Lung (tissue), 12 donors: ENCODE measurements around the gene WNK2. TPM values are rescaled to one million over a fixed set of nuclear protein-coding genes. Genes with fewer than 3 reads are reported as not detected.
A peak's percentile ranks its signal among the peaks of the same experiment; 100 is the strongest.

Experiments used
- ATAC-seq: fragments of 200-7000 bp; cut with Tn5 transposase; one replicate; pipeline ENCODE4 v1.9.1; 2020; ENCODE audit warnings: moderate number of reproducible peaks; ENCODE audit not compliant: insufficient read depth, low FRiP score
- DNase-seq, 3 donors: peaks; one replicate each; pipeline ENCODE4 v3.0.0-alpha.2; 2013 to 2017
- H3K27ac ChIP-seq, 2 donors: one replicate each; pipeline ENCODE4 v1.5.1; 2013; ENCODE audit warnings: mild to moderate bottlenecking in 2 of 2, moderate library complexity in 2 of 2, control low read depth in 1 of 2, inconsistent platforms in 1 of 2, low read depth in 1 of 2, low read length in 1 of 2
- H3K27me3 ChIP-seq, 3 donors: one replicate each; pipeline ENCODE4 v1.5.1; 2013; ENCODE audit warnings: low read length in 2 of 3; ENCODE audit not compliant: control insufficient read depth in 3 of 3, insufficient read depth in 3 of 3
- H3K36me3 ChIP-seq, 4 donors: one replicate each; pipeline ENCODE4 v1.5.1; 2013; ENCODE audit warnings: low read length in 4 of 4, mild to moderate bottlenecking in 1 of 4, moderate library complexity in 1 of 4; ENCODE audit not compliant: control insufficient read depth in 4 of 4, insufficient read depth in 4 of 4
- H3K4me1 ChIP-seq, 5 donors: one replicate each; pipeline ENCODE4 v1.5.1; 2013; ENCODE audit warnings: low read length in 5 of 5, mild to moderate bottlenecking in 2 of 5, moderate library complexity in 1 of 5; ENCODE audit not compliant: control insufficient read depth in 5 of 5, insufficient read depth in 5 of 5
- H3K4me3 ChIP-seq: one replicate; pipeline ENCODE4 v1.5.1; 2013; ENCODE audit warnings: mild to moderate bottlenecking, control low read depth, moderate library complexity
- H3K9ac ChIP-seq, 2 donors: one replicate each; pipeline ENCODE4 v1.5.1; 2013; ENCODE audit warnings: low read length in 2 of 2, control low read depth in 1 of 2; ENCODE audit not compliant: insufficient read depth in 1 of 2
- H3K9me3 ChIP-seq, 4 donors: one replicate each; pipeline ENCODE4 v1.5.1; 2013; ENCODE audit warnings: low read length in 3 of 4, mild to moderate bottlenecking in 1 of 4, moderate library complexity in 1 of 4; ENCODE audit not compliant: control insufficient read depth in 4 of 4, insufficient read depth in 3 of 4
- CTCF ChIP-seq: IDR thresholded peaks from 2 replicates; pipeline ENCODE4 v1.5.1; 2012; ENCODE audit warnings: mild to moderate bottlenecking; ENCODE audit errors: control extremely low read depth, extremely low read depth
- WGBS, 2 donors: extraction: QIAGEN DNeasy Blood & Tissue Kit; methylation state at CpG; one replicate each; pipeline ENCODE4 v1.1.7; 2013; 5-methylcytosine and 5-hydroxymethylcytosine counted together
- polyA plus RNA-seq, 2 donors: library from polyadenylated mRNA; stranded (reverse); fragments of 200-250 nt; gene quantifications; one replicate each; pipeline ENCODE4 v1.2.1, GENCODE V29; 2013
- total RNA-seq, 2 donors: library from RNA; depleted of rRNA in 1 of 2; stranded (reverse); fragments of >200 nt in 1 of 2; gene quantifications; one replicate each; pipeline ENCODE4 v1.2.1, GENCODE V29; 2014 to 2021
- donor health status: control.
- donor health status: control.
- donor health status: Bipolar disorder and iron deficiency.
- donor health status: healthy.
- donor health status: DM: yes; HTN: yes; CAD: no.

The WNK2 gene
- total and polyA plus RNA-seq, 4 donors: 1.00 to 8.5 (median 2.9) TPM

GRCh38 chr9:93276973-93277372, 93.0 kb downstream of the WNK2 start:
- no peak for TF ChIP-seq CTCF
- no peaks in the 10 kb centered on the region for H3K9me3 ChIP-seq
- H3K4me1 ChIP-seq: no peaks in the 10 kb centered on the region
- H3K9ac ChIP-seq: no peak overlapping the region
- H3K36me3 ChIP-seq: no peaks in the 10 kb centered on the region
- ATAC-seq: no peak
- H3K27me3 ChIP-seq: no peaks in the 10 kb centered on the region
- no peak overlapping the region for H3K4me3 ChIP-seq
- no peak overlapping the region for H3K27ac ChIP-seq
- no peak for DNase-seq
- WGBS, 2 donors: 95 to 98% methylated on average over 5 of the region's 5 CpGs

- DNase-seq: peak in 1 of 3 donors; percentile 7
- no peak for ATAC-seq
- H3K36me3 ChIP-seq: no peaks in the 10 kb centered on the region
- H3K9me3 ChIP-seq: no peaks in the 10 kb centered on the region
- no peak overlapping the region for H3K27ac ChIP-seq
- H3K9ac ChIP-seq: no peak overlapping the region
- no peaks in the 10 kb centered on the region for H3K4me1 ChIP-seq
- 86 to 91% methylated on average over 7 of the region's 7 CpGs for WGBS, 2 donors
- no peak overlapping the region for H3K4me3 ChIP-seq
- no peak for TF ChIP-seq CTCF
- H3K27me3 ChIP-seq: no peaks in the 10 kb centered on the region
Observed at GRCh38 chr9:93278144-93278543, 94.2 kb downstream of the WNK2 start.

GRCh38 chr9:93280661-93281259, 96.8 kb downstream of the WNK2 start:
- Histone ChIP-seq H3K4me3 (no peak overlapping the region), H3K27me3 (no peaks in the 10 kb centered on the region), H3K27ac (no peak overlapping the region), H3K9ac (no peak overlapping the region), H3K36me3 (no peaks in the 10 kb centered on the region), H3K4me1 (no peaks in the 10 kb centered on the region), H3K9me3 (no peaks in the 10 kb centered on the region)
- no peak for DNase-seq
- no peak for ATAC-seq
- TF ChIP-seq CTCF: no peak
- 94 to 95% methylated on average over 1 of the region's 1 CpG for WGBS, 2 donors
